SH-SY5Y (cell line): Measurements from ENCODE around the gene RNF26.

Experiments
- GATA2 ChIP-seq: IDR thresholded peaks from 2 replicates; pipeline ENCODE4 v1.6.1; 2011; ENCODE audit warnings: mild to moderate bottlenecking, low read depth, low read length
- GATA3 ChIP-seq: IDR thresholded peaks from 2 replicates; pipeline ENCODE4 v1.6.1; 2011; ENCODE audit warnings: low read depth, mild to moderate bottlenecking, low read length, moderate library complexity

- no peak for TF ChIP-seq GATA2
- TF ChIP-seq GATA3: no peak
Observed at GRCh38 chr11:119340335-119341221, 6.3 kb downstream of the RNF26 start, which contains the start of gene C1QTNF5.
